H1 (cell line): ENCODE data around the gene PBX3. TPM values are rescaled to one million over a fixed set of nuclear protein-coding genes. Genes with fewer than 3 reads are reported as not detected.

Source experiments
- CHD7 ChIP-seq: fragments of 300-600 bp; sonication (generic); IDR thresholded peaks from 2 replicates; pipeline ENCODE4 v1.7.1; 2012; ENCODE audit warnings: low read length, moderate library complexity, mild to moderate bottlenecking, inconsistent platforms; ENCODE audit not compliant: insufficient replicate concordance
- polyA plus RNA-seq, 7 experiments: library from polyadenylated mRNA; depleted of rRNA in 3 of 7; stranded (reverse) in 5 of 7; unstranded in 2 of 7; fragments of >200 nt in 5 of 7; fragments of 200-250 nt in 2 of 7; gene quantifications; 1 replicate in 5 of 7; 2 replicates in 1 of 7; 4 replicates in 1 of 7; pipeline versions ENCODE4 v1.2.1 to v1.2.3, GENCODE V29; 2011 to 2013; ENCODE audit warnings: missing spikeins in 2 of 7, mixed read lengths in 2 of 7
- total RNA-seq: library from RNA; stranded (reverse); fragmentation: NEBNext Ultra II Directional; extraction: Animal tissue kit (Norgen Biotek cat#: 25700); gene quantifications from 2 replicates; pipeline ENCODE4 v1.2.1, GENCODE V29; 2021

The PBX3 gene
- total and polyA plus RNA-seq, 2 of the 8 experiments (the other 6 are each of a cell fraction or from before 2014, with no cell fraction given): 22.7 to 44.3 TPM

- TF ChIP-seq CHD7: no peak
Measured at GRCh38 chr9:125993466-125993865, 246.3 kb downstream of the PBX3 start (continued).
